Prostate gland (tissue), 2 donors: ENCODE results near the gene VNN1. TPM values are rescaled to one million over a fixed set of nuclear protein-coding genes. Genes with fewer than 3 reads are reported as not detected.
"Not testable (repeated sequence)": the region's sequence is repeated elsewhere in the genome, so short reads cannot be mapped to it uniquely, and the experiment has no call there.

Source experiments
- DNase-seq: peaks from one replicate; pipeline ENCODE4 v3.0.0-alpha.2; 2019; ENCODE audit warnings: low spot score
- H3K27ac ChIP-seq, 2 donors: fragments of 200-600 bp; sonication (generic); 2 replicates each; pipeline ENCODE4 v1.5.1; 2017 to 2019
- H3K27me3 ChIP-seq: fragments of 200-600 bp; sonication (generic); replicated peaks from 2 replicates; pipeline ENCODE4 v1.5.1; 2019; ENCODE audit not compliant: insufficient read depth
- H3K36me3 ChIP-seq, 2 donors: fragments of 200-600 bp; sonication (generic); 1 replicate in 1 of 2; 2 replicates in 1 of 2; pipeline versions ENCODE4 v1.5.1 to v1.8.1; 2017 to 2019
- H3K4me1 ChIP-seq: fragments of 200-600 bp; sonication (generic); replicated peaks from 2 replicates; pipeline ENCODE4 v1.5.1; 2019
- H3K4me3 ChIP-seq, 2 donors: fragments of 200-600 bp; sonication (generic); 2 replicates each; pipeline ENCODE4 v1.5.1; 2017 to 2019
- H3K9me3 ChIP-seq: fragments of 200-600 bp; sonication (generic); 2 replicates; pipeline ENCODE4 v1.5.1; 2017
- CTCF ChIP-seq, 4 experiments: fragments of 200-600 bp in 2 of 4; fragments of 450-650 bp in 2 of 4; sonication (generic) in 2 of 4; IDR thresholded peaks; 1 replicate in 3 of 4; 2 replicates in 1 of 4; pipeline ENCODE4 v1.5.1; 2016 to 2019; ENCODE audit warnings: antibody characterized with exemption in 4 of 4, mild to moderate bottlenecking in 2 of 4, moderate library complexity in 2 of 4
- POLR2A ChIP-seq: fragments of 450-650 bp; IDR thresholded peaks from one replicate; pipeline ENCODE4 v1.6.1; 2016; ENCODE audit warnings: antibody characterized with exemption, mild to moderate bottlenecking
- POLR2AphosphoS5 ChIP-seq: sonication (generic); formaldehyde crosslinking; IDR thresholded peaks from one replicate; pipeline ENCODE4 v1.6.1; 2017; ENCODE audit warnings: antibody characterized with exemption
- WGBS: methylation state at CpG from one replicate; pipeline ENCODE4 v1.1.5; 2018; 5-methylcytosine and 5-hydroxymethylcytosine counted together
- intact Hi-C: fragments of 100-400 bp; cut with DNase I; formaldehyde crosslinking; loops from one replicate; pipeline ENCODE4 v1.14.2; 2022
- total RNA-seq, 2 donors: library from RNA; depleted of rRNA; stranded (reverse); fragments of >200 nt; gene quantifications; one replicate each; pipeline ENCODE4 v1.1.0, GENCODE V29; 2016

VNN1 gene
- total RNA-seq, 2 donors from 2014 or later, result 0.32 to 0.34 TPM

GRCh38 chr6:132683543-132683942 lies 30.3 kb downstream of the VNN1 start:
- Histone ChIP-seq H3K4me1 (no peaks in the 10 kb centered on the region), H3K36me3 (no peaks in the 10 kb centered on the region), H3K27ac (no peak overlapping the region), H3K27me3 (no peaks in the 10 kb centered on the region), H3K9me3 (no peaks in the 10 kb centered on the region), H3K4me3 (no peak overlapping the region)
- no peak for DNase-seq
- TF ChIP-seq POLR2A, result no peak
- TF ChIP-seq POLR2AphosphoS5, result no peak
- no peak for TF ChIP-seq CTCF (IDR thresholded peaks at IDR 0.05)
- intact Hi-C loops, result no loop called here
- 56% methylated on average over 6 of the region's 6 CpGs for WGBS

- not testable (repeated sequence) for H3K36me3 ChIP-seq, H3K27ac ChIP-seq, DNase-seq, H3K4me1 ChIP-seq, H3K4me3 ChIP-seq, H3K9me3 ChIP-seq, H3K27me3 ChIP-seq
- intact Hi-C loops, result loop anchor here (10.0 kb wide), 1 partner anchor 116 kb away; the partner anchor contains the start of gene SLC18B1
Measured at GRCh38 chr6:132679094-132679493, 34.8 kb downstream of the VNN1 start.

DNA sequence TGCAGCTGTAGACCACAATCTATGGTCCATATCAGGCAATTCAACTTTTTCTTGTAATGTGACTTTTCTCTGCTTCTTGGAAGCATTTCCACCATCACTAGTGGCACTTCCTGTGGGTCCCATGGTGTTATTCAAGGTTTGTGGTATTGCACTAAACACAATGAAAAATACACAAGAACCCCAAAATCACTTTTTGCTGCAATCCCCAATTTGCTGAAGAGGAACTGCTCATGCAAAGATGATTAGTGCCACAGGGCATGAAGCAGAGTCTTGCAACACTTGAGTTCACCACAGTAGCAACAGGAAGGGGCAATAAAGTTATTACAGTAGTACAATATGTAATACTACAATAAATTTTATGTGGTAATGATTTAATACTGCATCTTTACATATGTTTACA lies 38.1 kb downstream of the VNN1 start:
- H3K4me1 ChIP-seq, result no peaks in the 10 kb centered on the region
- no peaks in the 10 kb centered on the region for H3K36me3 ChIP-seq
- H3K4me3 ChIP-seq, result no peak overlapping the region
- no peak for DNase-seq
- intact Hi-C loops, result loop anchor here (10.0 kb wide), 1 partner anchor 119 kb away; the partner anchor contains the start of gene SLC18B1
- TF ChIP-seq POLR2A (no peak), CTCF (IDR thresholded peaks at IDR 0.05) (no peak), POLR2AphosphoS5 (no peak)
- no peaks in the 10 kb centered on the region for H3K27me3 ChIP-seq
- H3K9me3 ChIP-seq, result no peaks in the 10 kb centered on the region
- H3K27ac ChIP-seq, result no peak overlapping the region

DNA sequence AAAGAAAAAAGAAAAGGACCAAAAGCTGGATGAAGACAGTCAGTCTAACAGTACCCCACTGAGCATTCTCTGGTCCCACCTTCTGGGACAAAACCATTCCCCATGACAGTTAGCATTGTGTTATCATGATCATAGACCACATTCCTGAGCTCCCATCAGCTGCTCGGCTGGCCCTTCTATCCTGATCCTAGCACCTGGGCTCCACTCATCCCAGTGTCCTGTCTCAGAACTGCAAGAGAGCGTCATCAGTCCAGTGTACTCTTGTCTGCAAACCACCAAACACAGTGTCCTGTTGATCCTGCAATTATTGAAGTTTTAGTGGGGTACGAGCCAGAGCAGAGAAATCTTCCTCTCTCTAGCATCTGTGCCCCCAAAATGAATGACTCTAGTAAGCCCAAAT lies 38.9 kb downstream of the VNN1 start:
- H3K27ac ChIP-seq, result no peak overlapping the region
- intact Hi-C loops, result loop anchor here (10.0 kb wide), 1 partner anchor 120 kb away; the partner anchor contains the start of gene SLC18B1
- no peak for DNase-seq

GRCh38 chr6:132673376-132674094 lies 40.3 kb downstream of the VNN1 start:
- Histone ChIP-seq H3K9me3 (no peaks in the 10 kb centered on the region), H3K4me3 (no peak overlapping the region), H3K27me3 (no peaks in the 10 kb centered on the region), H3K36me3 (no peaks in the 10 kb centered on the region), H3K4me1 (no peaks in the 10 kb centered on the region), H3K27ac (no peak overlapping the region)
- no peak for DNase-seq
- TF ChIP-seq POLR2A (no peak), CTCF (IDR thresholded peaks at IDR 0.05) (no peak), POLR2AphosphoS5 (no peak)
- intact Hi-C loops, result loop anchor here (10.0 kb wide), 1 partner anchor 121 kb away; the partner anchor contains the start of gene SLC18B1
- 84% methylated on average over 10 of the region's 10 CpGs for WGBS

More for the DNA sequence above, 38.9 kb downstream of the VNN1 start:
- Histone ChIP-seq H3K36me3 (no peaks in the 10 kb centered on the region), H3K9me3 (no peaks in the 10 kb centered on the region), H3K4me1 (no peaks in the 10 kb centered on the region), H3K4me3 (no peak overlapping the region), H3K27me3 (no peaks in the 10 kb centered on the region)
- 63% methylated on average over 3 of the region's 3 CpGs for WGBS
- no peak for TF ChIP-seq POLR2AphosphoS5
- TF ChIP-seq CTCF (IDR thresholded peaks at IDR 0.05), result no peak
- TF ChIP-seq POLR2A, result no peak
